ENCODE results near the gene MOB1A.
A peak's percentile ranks its signal among the peaks of the same experiment; 100 is the strongest.

Gene MOB1A

DNA sequence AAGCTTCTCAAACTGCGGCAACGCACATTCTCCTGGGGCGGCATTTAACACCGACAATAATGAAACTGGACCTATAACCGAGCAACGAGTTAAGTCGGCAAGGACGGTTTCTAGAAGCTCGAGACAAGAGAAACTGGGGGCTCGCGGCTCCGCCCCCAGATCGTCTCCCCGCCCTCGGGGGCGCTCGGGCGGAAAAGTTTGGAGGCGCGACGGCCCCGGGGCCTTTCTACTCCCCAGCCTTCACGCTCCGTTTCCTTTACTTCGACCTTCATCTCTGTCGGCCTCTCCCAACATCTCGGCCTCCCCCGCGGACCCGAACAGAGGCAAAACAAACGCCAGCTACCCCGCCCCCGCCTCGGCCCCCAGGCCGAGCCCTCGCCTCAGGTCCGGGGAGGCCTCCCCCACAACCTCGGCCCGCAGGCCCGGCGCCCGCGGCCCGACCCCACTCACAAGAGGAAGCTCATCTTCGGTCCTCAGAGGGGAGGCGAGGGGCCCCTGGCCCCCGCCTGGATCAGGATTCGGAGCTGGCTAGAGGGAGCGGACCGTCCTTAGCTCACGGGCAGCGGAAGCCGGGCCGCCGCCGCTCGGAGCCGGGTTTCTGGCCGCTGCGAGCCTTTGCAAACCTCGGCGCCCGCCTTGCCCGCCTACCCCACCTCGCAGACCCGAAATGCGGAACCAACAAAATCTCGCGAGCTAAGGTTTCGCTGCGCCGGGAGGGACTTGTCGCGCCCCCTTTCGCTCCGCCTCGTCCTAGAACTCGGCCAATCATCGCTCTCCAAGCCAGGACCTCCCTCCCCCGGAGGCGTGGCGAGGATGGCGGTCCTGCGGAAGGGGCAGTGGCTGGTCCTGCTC is at the start of gene MOB1A:
TSS of gene MOB1A (minus strand) at position 669 of the 852 bp plus-strand sequence. CDS start at position 464, 205 bp downstream.
- Histone ChIP-seq H3K4me1 (ENCODE audit: control insufficient read depth in 5 of 5, insufficient read depth in 5 of 5, low read length in 5 of 5) (peaks cover 5 to 28% (median 24%) of the 10 kb centered on the region in 5 donors), H3K9ac (ENCODE audit: low read length in 5 of 5) (peak within 1 kb of the TSS; percentile 73 to 96 (median 88)), H3K9me3 (ENCODE audit: control insufficient read depth in 5 of 5, low read length in 5 of 5) (no peaks in the 10 kb centered on the region), H3K36me3 (ENCODE audit: control insufficient read depth in 5 of 5, insufficient read depth in 5 of 5, low read length in 5 of 5) (no peaks in the 10 kb centered on the region), H3K27ac (ENCODE audit: low read depth, low read length) (peak within 1 kb of the TSS; percentile 92), H3K4me3 (ENCODE audit: low read depth in 1 of 5, low read length in 5 of 5) (peak within 1 kb of the TSS; percentile 82 to 90 (median 89)), H3K27me3 (ENCODE audit: control insufficient read depth in 5 of 5, insufficient read depth in 4 of 5, low read length in 5 of 5) (no peaks in the 10 kb centered on the region)

DNA sequence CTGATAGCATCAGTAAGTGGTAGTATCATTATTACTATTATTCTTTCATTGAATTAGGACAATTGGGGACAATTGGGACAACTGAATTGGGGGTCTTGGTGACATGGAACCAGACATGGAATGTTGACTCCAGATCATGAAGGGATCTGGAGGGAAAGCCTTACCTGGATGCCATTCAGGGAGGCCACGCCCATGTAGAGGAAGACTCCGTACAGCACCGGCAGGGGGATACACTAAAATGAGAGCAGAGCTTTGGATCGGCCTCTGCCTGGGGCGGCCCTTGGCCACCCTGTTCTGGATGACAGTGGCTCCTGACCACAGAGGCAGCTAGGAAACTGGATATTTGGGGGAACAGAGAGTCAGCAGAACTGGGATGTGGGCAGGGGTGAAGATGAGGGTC is 49.0 kb upstream of the MOB1A start:
- Histone ChIP-seq H3K27me3 (ENCODE audit: control insufficient read depth in 5 of 5, insufficient read depth in 4 of 5, low read length in 5 of 5) (no peaks in the 10 kb centered on the region), H3K9me3 (ENCODE audit: control insufficient read depth in 5 of 5, low read length in 5 of 5) (no peaks in the 10 kb centered on the region), H3K9ac (ENCODE audit: low read length in 5 of 5) (no peak overlapping the region), H3K4me1 (ENCODE audit: control insufficient read depth in 5 of 5, insufficient read depth in 5 of 5, low read length in 5 of 5) (no peaks in the 10 kb centered on the region), H3K36me3 (ENCODE audit: control insufficient read depth in 5 of 5, insufficient read depth in 5 of 5, low read length in 5 of 5) (peaks cover 0 to 4% (median 0%) of the 10 kb centered on the region in 5 donors), H3K27ac (ENCODE audit: low read depth, low read length) (no peak overlapping the region), H3K4me3 (ENCODE audit: low read depth in 1 of 5, low read length in 5 of 5) (no peak overlapping the region)

- no peaks in the 10 kb centered on the region for H3K27me3 ChIP-seq (ENCODE audit: control insufficient read depth in 5 of 5, insufficient read depth in 4 of 5, low read length in 5 of 5)
- H3K9ac ChIP-seq (ENCODE audit: low read length in 5 of 5), result no peak overlapping the region
- H3K9me3 ChIP-seq (ENCODE audit: control insufficient read depth in 5 of 5, low read length in 5 of 5), result no peaks in the 10 kb centered on the region
- peaks cover 0 to 4% (median 0%) of the 10 kb centered on the region in 5 donors for H3K36me3 ChIP-seq (ENCODE audit: control insufficient read depth in 5 of 5, insufficient read depth in 5 of 5, low read length in 5 of 5)
- no peak overlapping the region for H3K4me3 ChIP-seq (ENCODE audit: low read depth in 1 of 5, low read length in 5 of 5)
- no peak overlapping the region for H3K27ac ChIP-seq (ENCODE audit: low read depth, low read length)
- H3K4me1 ChIP-seq (ENCODE audit: control insufficient read depth in 5 of 5, insufficient read depth in 5 of 5, low read length in 5 of 5), result no peaks in the 10 kb centered on the region
These were observed 48.1 kb upstream of the MOB1A start for GRCh38 chr2:74226648-74227213.

DNA sequence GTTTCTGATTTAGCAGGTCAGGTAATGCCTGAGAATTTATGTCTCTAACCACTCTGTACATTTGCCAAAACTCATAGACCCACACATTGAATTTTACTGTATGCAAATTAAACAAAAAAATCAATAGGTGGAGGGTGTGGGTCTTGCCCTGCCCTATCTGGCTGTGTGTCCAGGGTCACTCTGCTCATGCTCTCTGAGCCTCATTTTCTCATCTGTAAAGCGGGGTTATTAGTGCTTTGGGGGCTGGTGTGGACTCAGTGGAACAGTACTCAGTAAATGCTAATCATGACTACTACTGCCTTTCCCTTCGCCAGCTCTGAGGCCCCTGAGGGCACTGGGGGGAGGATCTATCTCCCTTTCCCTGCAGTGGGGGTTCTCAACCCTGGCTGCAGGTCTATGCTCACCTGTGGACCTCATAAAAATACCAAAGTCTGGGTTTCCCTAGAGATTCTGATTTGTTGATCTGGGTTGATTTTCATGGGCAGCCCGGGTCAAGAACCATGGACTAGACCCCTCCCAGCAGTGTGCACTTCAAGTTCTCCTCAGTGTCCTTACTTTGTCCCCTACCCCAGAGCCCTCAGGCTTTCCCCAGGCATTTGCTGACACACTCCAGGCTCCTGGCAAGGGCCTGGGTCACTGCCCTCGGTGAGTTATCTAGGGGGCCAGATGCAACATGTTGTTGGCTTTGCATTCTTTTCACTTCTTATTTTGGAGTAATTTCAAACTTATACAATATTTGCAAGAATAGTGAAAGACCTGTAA is 47.2 kb upstream of the MOB1A start:
- no peak overlapping the region for H3K4me3 ChIP-seq (ENCODE audit: low read depth in 1 of 5, low read length in 5 of 5)
- H3K9me3 ChIP-seq (ENCODE audit: control insufficient read depth in 5 of 5, low read length in 5 of 5), result no peaks in the 10 kb centered on the region
- H3K27me3 ChIP-seq (ENCODE audit: control insufficient read depth in 5 of 5, insufficient read depth in 4 of 5, low read length in 5 of 5), result no peaks in the 10 kb centered on the region
- no peak overlapping the region for H3K9ac ChIP-seq (ENCODE audit: low read length in 5 of 5)
- H3K36me3 ChIP-seq (ENCODE audit: control insufficient read depth in 5 of 5, insufficient read depth in 5 of 5, low read length in 5 of 5), result no peaks in the 10 kb centered on the region
- H3K4me1 ChIP-seq (ENCODE audit: control insufficient read depth in 5 of 5, insufficient read depth in 5 of 5, low read length in 5 of 5), result no peaks in the 10 kb centered on the region
- H3K27ac ChIP-seq (ENCODE audit: low read depth, low read length), result no peak overlapping the region

GRCh38 chr2:74223941-74224770 is 45.5 kb upstream of the MOB1A start:
- Histone ChIP-seq H3K9me3 (ENCODE audit: control insufficient read depth in 5 of 5, low read length in 5 of 5) (no peaks in the 10 kb centered on the region), H3K4me1 (ENCODE audit: control insufficient read depth in 5 of 5, insufficient read depth in 5 of 5, low read length in 5 of 5) (no peaks in the 10 kb centered on the region), H3K27ac (ENCODE audit: low read depth, low read length) (no peak overlapping the region), H3K4me3 (ENCODE audit: low read depth in 1 of 5, low read length in 5 of 5) (no peak overlapping the region), H3K9ac (ENCODE audit: low read length in 5 of 5) (no peak overlapping the region), H3K27me3 (ENCODE audit: control insufficient read depth in 5 of 5, insufficient read depth in 4 of 5, low read length in 5 of 5) (no peaks in the 10 kb centered on the region), H3K36me3 (ENCODE audit: control insufficient read depth in 5 of 5, insufficient read depth in 5 of 5, low read length in 5 of 5) (no peaks in the 10 kb centered on the region)

DNA sequence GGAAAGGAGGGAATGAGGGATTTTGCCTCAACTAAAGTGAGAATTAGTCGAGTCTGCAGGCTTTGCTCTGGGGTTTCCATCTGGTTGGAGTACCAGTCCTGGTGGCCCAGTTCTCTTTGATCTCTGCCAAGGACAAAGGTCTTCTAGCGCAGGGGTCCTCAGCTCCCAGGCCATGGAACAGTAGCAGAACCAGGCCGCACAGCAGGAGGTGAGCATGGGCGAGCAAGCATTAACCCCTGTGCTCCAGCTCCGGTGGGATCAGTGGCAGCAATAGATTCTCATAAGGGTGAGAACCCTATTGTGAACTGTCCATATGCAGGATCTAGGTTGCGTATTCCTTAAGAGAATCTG is 43.6 kb upstream of the MOB1A start:
- Histone ChIP-seq H3K4me1 (ENCODE audit: control insufficient read depth in 5 of 5, insufficient read depth in 5 of 5, low read length in 5 of 5) (no peaks in the 10 kb centered on the region), H3K9ac (ENCODE audit: low read length in 5 of 5) (no peak overlapping the region), H3K9me3 (ENCODE audit: control insufficient read depth in 5 of 5, low read length in 5 of 5) (no peaks in the 10 kb centered on the region), H3K36me3 (ENCODE audit: control insufficient read depth in 5 of 5, insufficient read depth in 5 of 5, low read length in 5 of 5) (peaks cover 0 to 5% (median 3%) of the 10 kb centered on the region in 5 donors), H3K4me3 (ENCODE audit: low read depth in 1 of 5, low read length in 5 of 5) (no peak overlapping the region), H3K27ac (ENCODE audit: low read depth, low read length) (no peak overlapping the region), H3K27me3 (ENCODE audit: control insufficient read depth in 5 of 5, insufficient read depth in 4 of 5, low read length in 5 of 5) (no peaks in the 10 kb centered on the region)

- no peaks in the 10 kb centered on the region for H3K4me1 ChIP-seq (ENCODE audit: control insufficient read depth in 5 of 5, insufficient read depth in 5 of 5, low read length in 5 of 5)
- no peak overlapping the region for H3K27ac ChIP-seq (ENCODE audit: low read depth, low read length)
- no peak overlapping the region for H3K4me3 ChIP-seq (ENCODE audit: low read depth in 1 of 5, low read length in 5 of 5)
- H3K27me3 ChIP-seq (ENCODE audit: control insufficient read depth in 5 of 5, insufficient read depth in 4 of 5, low read length in 5 of 5), result no peaks in the 10 kb centered on the region
- no peak overlapping the region for H3K9ac ChIP-seq (ENCODE audit: low read length in 5 of 5)
- H3K36me3 ChIP-seq (ENCODE audit: control insufficient read depth in 5 of 5, insufficient read depth in 5 of 5, low read length in 5 of 5), result peaks cover 0 to 5% (median 3%) of the 10 kb centered on the region in 5 donors
- H3K9me3 ChIP-seq (ENCODE audit: control insufficient read depth in 5 of 5, low read length in 5 of 5), result no peaks in the 10 kb centered on the region
These were observed 43.1 kb upstream of the MOB1A start for GRCh38 chr2:74221604-74222299.

DNA sequence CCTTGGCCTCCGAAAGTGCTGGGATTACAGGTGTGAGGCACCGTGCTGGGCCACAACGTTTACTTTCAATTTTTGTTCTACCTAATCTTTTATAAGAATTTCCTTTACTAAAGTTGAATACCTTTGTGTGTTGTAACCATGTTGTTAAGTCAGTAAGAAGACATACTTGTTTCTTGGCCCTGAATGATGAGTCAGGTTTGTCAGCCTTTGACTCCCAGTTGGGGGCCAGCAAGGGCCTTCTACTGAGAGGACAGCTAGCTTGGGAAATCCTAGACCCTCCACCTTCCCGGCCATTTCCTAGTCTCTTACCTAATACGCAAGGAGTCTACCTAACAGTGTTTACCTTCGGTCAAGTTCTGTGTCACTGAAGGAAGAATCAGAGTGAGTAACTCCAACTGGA is 42.4 kb upstream of the MOB1A start:
- Histone ChIP-seq H3K36me3 (ENCODE audit: control insufficient read depth in 5 of 5, insufficient read depth in 5 of 5, low read length in 5 of 5) (peaks cover 0 to 5% (median 3%) of the 10 kb centered on the region in 5 donors), H3K4me1 (ENCODE audit: control insufficient read depth in 5 of 5, insufficient read depth in 5 of 5, low read length in 5 of 5) (no peaks in the 10 kb centered on the region), H3K9me3 (ENCODE audit: control insufficient read depth in 5 of 5, low read length in 5 of 5) (no peaks in the 10 kb centered on the region), H3K9ac (ENCODE audit: low read length in 5 of 5) (no peak overlapping the region), H3K27ac (ENCODE audit: low read depth, low read length) (no peak overlapping the region), H3K4me3 (ENCODE audit: low read depth in 1 of 5, low read length in 5 of 5) (no peak overlapping the region), H3K27me3 (ENCODE audit: control insufficient read depth in 5 of 5, insufficient read depth in 4 of 5, low read length in 5 of 5) (no peaks in the 10 kb centered on the region)

DNA sequence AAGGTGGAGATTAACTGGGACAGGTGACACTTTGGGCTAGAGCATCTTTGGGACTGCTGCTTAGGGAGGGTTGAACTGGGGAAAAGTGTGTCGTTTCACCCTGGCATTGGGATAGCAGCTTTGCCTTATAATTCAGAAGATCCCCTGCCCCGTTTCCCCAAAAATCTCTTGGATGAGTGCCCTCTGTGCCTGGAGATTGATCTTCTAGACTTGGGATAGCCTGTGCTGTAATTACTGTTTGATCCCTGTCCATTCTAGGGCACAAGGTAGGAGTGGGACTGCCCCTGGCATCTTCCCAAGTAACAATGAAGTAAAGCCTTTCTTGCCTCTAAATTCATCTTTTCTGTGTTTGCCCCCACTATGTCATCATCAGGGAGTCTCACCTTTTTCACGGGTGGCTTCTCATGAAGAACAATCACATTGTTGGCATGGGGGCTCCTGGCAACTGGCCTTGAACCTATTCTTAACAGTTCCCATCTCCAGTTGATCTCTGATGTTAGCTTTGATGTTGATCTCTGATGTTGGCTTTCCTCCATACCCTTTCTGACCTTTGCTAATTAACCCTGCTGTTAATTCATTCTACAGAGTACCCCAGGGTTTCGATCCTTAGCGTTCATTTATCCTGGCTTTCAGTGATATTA is 41.3 kb upstream of the MOB1A start:
- Histone ChIP-seq H3K36me3 (ENCODE audit: control insufficient read depth in 5 of 5, insufficient read depth in 5 of 5, low read length in 5 of 5) (peaks cover 0 to 6% (median 4%) of the 10 kb centered on the region in 5 donors), H3K27ac (ENCODE audit: low read depth, low read length) (no peak overlapping the region), H3K9me3 (ENCODE audit: control insufficient read depth in 5 of 5, low read length in 5 of 5) (no peaks in the 10 kb centered on the region), H3K27me3 (ENCODE audit: control insufficient read depth in 5 of 5, insufficient read depth in 4 of 5, low read length in 5 of 5) (no peaks in the 10 kb centered on the region), H3K4me3 (ENCODE audit: low read depth in 1 of 5, low read length in 5 of 5) (no peak overlapping the region), H3K9ac (ENCODE audit: low read length in 5 of 5) (no peak overlapping the region), H3K4me1 (ENCODE audit: control insufficient read depth in 5 of 5, insufficient read depth in 5 of 5, low read length in 5 of 5) (no peaks in the 10 kb centered on the region)

Data from subcutaneous abdominal adipose tissue (tissue), 5 donors.